ENCODE measurements around the gene UPF3A.
A peak's percentile ranks its signal among the peaks of the same experiment; 100 is the strongest.
"Not testable (repeated sequence)": the region's sequence is repeated elsewhere in the genome, so short reads cannot be mapped to it uniquely, and the experiment has no call there.

The UPF3A gene

DNA sequence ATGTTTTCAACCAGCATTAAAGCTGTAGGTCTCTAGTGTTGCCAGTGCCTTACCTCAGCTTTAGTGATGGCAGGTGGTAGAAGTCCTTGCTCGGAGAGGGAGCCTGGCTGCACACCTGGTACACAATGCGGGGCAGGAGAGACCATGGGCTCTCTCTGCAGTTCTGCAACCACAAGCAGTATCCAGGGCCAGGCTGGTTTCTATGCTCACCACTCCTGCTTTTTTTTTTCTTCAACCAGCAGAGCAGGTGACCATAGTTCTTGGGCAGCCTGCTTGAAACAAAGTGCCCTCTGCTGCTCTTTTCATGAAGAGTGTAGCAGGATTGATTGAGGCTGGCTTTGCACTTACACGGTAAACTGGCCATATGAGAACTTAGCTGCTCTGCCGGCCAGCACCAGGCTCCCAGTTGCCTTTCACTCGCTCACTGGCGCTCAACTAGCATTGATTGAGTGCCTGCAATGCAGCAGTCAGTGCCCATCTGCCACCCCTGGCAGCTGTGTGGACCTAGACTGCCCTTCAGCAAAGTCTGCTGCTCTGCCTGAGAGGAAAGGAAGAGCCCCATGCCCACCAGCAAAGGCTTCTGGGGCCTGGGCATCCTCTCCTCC, 28.5 kb downstream of the UPF3A start:
- no peak for DNase-seq

DNA sequence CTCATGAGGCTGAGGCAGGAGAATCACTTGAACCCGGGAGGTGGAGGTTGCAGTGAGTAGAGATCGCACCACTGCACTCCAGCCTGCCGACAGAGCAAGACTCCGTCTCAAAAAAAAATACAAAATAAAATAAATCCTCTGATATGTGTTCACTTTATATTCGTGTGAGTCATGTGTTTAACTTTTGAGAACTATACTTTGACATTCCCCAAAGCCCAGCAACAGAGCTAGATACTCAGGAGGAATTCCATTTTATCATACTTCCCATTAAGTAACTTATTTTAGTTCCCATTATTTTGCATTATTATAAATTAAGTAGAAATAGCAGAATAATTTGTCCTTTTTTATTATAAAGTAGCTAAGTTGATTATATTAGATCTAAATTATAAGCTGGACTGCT, 29.6 kb downstream of the UPF3A start:
- no peak for DNase-seq

DNA sequence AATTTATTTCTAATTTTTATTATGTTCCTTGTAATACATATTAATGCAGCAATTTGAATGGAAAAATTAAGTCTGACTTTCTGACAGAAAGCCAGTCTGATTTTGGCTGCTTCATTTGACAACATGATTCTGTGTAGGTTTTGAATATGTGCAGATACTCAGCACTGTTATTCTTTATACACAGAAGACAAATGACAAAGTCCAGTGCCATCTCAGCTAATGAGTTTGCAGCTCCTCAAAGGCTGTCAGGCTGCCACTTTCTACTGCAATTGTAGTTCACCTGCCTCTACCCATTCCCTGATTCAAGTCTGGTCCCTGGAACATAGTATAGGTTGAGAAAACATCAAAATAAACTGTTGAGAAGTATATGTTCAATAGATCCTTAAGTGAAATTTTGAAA, 30.0 kb downstream of the UPF3A start:
- no peak for DNase-seq

DNA sequence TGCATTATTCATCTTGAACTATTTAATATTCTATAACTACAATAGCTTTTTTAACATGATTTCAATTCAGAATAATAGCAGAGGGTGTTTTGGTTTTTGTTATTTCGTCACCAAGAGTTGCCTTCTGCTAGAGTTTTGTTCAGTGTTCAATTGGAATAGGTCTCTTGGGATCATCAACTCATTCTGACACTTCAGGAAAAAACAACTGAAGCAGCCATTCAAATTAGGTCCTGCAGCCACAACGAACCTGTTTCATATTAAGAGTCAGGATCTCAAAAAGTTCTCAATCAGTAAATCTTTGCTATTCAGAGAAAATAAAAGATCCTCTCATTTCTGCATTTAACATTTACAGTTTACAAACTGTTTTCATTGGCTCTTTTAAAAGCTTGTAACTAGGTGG, 30.5 kb downstream of the UPF3A start:
- no peak for DNase-seq

DNA sequence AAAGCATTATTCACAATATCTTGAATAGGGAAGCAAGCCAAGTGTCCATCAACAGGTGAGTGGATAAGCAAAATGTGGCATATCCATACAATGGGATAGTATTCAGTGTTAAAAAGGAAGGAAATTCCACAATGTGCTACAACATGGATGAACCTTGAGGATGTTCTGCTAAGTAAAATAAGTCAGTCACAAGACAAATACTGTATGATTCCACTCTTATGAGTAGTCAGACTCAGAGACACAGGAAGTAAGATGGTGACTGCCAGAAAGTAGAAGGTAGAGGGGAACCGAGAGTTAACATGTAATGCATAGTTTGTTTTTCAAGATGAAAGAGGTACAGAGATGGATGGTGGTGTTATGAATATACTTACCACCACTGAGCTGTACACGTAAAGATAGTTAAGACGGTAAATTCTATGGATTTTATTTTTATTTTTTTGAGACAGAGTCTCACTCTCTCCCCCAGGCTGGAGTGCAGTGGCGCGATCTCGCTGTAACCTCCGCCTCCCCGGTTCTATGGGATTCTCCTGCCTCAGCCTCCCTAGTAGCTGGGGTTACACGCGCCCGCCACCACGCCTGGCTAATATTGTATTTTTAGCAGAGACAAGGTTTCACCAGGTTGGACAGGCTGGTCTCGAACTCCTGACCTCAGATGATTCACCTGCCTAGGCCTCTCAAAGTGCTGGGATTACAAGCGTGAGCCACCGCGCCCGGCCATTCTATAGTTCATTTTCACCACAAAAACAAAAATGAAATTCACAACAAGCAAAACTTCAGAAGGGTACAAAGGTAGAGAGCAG, 31.9 kb downstream of the UPF3A start:
- DNase-seq, result no peak

DNA sequence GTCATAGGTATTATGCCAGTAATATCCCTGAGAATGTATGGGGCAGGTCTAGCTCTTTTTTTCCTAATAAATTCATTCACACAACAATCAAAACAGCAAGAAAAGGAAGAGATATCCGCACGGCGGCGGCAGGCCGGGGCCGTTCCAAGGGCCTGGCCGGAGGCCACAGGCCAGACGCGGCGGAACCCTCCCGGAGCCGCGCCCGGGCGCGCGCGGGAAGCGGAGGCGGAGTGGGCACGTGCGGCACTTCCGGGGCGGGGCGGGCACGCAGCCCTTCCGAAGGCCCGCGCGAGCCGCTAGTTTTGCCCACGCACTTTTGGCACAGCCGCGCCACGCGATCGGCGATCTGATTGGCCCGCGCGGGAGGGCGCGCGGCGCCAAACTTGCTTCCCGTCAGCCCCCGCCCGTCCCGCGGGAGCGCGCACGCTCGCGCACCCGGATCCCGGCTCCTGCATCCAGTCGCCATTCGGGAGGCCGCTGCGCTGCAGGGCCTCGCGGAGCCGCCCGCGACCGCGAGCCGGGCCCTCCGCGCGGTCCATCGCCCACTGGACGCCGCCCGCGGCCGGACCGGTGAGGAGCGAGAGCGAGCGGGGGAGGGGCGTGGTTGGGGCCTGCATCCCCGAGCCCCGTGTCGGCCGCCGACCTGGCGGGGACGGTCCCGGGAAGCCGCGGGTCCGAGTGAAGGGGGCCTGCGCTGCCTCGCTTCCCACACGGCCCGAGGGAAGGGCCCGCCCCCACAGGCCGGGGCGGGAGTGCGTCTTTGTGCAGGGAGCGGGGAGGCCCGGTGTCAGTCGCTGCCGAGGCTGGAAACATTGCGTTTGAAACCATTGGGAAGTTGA, 32.9 kb downstream of the UPF3A start, which contains the start of gene CHAMP1:
Gene CHAMP1 (plus strand): TSS at position 430 of the 839 bp plus-strand sequence. CDS start 9,340 bp downstream, outside the sequence.
- DNase-seq, result peak; percentile 85

DNA sequence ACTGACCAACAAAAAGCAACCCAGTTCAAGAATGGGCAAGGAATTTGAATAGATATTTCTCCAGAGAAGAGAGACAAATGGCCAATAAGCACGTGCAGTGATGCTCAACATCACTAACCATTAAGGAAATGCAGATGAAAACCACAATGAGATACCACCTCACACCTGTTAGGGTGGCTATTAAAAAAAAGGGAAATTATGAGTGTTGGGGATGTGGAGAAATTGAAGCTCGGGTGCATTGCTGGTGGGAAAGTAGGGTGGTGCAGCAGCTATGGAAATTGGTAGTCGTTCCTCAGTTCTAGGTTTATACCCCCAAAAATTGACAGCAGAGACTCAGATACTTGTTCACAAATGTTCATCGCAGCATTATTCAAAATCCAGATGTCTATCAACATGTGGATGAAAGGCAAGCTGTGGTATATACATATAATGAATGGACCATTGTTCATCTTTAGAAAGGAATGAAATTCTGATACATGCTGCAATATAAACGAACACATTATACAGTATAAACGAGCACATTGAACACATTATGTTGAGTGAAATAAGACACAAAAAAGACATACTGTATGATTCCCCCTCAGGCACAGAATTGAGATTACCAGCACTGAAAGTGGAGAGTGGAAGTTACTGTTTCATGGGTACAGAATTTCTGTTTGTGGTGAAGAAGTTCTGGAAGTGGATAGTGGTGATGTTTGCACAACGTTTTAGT, 33.8 kb downstream of the UPF3A start:
- DNase-seq, result no peak

DNA sequence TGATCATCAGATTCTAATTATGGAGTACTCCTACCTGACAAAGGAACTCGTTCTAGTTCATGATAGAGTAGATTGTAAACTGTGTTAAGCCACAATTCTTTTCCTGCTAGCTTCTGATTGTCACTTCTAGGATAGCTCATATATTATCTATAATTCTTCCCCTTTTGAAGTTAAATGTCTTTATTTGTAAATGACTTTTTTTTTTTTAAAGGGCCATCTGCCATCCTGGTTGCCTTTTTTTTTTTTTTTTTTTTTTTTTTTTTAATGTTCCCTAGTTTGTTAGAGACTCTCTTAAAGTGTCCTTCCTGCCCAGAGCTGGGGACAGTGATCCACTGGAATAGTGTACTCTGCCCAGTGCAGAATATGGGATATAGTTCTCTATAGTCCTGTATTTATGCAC, 37.2 kb downstream of the UPF3A start:
- DNase-seq, result no peak

DNA sequence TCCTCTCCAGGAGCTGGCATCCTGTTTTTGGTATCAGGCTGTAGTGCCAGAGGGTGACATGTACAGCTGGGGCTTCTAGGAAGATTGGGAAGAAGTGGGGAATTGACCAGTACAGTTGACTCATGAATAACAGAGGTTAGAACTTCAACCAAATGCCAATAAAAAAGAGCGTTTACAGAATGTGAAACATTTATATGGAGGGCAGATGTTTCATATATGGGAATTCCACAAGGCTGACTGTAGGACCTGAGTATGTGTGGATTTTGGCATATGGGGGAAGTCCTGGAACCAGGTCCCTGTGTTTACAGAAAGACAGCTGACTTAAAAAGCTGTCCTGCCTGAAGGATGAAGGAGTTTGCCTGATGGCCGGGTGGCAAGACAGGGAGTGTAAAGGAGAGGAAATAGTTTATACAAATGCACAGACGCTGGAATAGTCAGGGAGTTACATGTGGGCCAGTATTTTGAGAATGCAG, 38.1 kb downstream of the UPF3A start:
- no peak for DNase-seq

DNA sequence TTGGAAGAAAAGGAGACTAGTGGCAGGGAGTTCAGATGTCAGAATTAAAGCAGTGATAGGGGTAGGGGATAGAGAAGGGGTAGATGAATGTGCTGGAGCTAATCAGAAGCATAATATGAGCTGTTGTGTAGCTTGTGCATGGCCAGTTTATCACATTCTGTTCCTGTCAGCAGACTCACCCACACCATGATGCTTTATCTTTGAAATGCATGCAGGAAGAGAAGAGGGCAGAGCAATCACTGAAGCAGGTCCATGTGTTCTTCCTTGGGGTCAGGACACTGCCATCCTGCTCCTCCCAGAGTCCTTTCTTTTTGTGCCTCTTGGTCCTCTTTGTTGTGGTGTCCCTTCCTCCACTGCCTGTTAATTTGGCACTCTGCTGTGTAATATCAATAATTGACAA, 38.7 kb downstream of the UPF3A start:
- no peak for DNase-seq

DNA sequence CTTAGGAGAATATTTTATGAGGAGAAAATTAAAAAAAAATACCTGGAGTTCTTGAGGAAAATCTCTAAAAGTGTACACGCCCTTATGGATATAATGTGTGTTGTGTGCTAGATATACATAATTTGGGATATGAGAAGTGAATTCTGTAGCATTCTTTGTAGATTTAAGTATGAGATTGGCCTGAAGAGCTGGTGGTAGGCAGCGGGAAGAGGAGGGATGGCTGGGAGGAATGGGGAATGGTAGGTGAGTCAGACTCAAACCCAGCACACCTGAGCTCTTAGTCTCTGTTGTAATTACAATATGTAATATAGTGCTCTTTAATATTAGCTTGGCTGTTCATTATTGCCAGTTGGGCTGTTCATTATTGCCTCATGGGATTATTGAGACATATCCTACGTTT, 39.9 kb downstream of the UPF3A start:
- DNase-seq, result no peak

DNA sequence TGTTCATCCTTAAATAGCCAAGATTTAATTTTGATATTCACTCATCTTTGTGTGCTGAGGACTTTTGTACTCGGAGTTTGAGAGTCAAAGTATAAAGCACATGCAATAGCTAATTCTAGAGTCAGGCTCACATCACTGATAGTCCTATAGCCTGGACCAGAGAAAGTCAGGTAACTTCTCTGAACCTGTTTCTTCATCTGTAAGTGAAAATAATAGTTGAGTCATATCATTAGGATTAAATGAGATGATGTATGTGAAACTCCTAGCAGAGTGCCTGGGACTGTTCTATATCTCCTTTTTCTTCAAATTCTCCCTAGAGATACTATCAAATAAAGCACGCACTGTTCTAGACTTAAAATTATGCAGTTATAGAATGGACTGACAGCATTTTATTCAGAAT, 41.9 kb downstream of the UPF3A start:
- no peak for DNase-seq

DNA sequence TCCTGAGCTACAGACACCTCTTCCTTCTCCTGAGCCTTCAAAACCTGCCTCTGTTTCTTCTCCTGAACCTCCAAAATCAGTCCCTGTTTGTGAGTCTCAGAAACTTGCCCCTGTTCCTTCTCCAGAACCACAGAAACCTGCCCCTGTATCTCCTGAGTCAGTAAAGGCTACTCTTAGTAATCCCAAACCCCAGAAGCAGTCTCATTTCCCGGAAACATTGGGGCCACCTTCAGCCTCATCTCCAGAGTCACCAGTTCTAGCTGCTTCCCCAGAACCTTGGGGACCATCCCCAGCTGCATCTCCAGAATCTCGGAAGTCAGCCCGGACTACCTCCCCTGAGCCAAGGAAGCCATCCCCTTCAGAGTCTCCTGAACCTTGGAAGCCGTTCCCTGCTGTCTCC, 42.9 kb downstream of the UPF3A start:
- no peak for DNase-seq

DNA sequence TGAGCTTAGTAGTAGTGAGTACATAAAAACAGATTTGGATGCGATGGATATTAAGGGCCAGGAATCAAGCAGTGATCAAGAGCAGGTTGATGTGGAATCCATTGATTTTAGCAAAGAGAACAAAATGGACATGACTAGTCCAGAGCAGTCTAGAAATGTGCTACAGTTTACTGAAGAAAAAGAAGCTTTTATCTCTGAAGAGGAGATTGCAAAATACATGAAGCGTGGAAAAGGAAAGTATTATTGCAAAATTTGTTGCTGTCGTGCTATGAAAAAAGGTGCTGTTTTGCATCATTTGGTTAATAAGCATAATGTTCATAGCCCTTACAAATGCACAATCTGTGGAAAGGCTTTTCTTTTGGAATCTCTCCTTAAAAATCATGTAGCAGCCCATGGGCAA, 44.3 kb downstream of the UPF3A start:
- no peak for DNase-seq

DNA sequence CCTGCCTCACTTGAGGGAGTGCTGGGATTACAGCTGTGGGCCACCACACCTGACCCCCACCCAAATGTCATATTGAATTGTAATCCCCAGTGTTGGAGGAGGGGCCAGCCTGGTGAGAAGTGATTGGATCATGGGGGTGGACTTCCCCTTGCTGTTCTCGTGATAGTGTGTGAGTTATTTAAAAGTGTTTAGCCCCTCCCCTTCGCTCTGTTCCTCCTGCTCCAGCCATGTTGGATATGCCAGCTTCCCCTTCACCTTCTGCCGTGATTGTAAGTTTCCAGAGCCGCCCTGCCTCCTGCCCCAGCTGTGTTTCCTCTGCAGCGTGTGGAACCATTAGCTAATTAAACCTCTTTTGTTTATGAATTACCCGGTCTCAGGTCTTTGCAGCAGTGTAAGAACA, 46.6 kb downstream of the UPF3A start:
- no peak for DNase-seq

DNA sequence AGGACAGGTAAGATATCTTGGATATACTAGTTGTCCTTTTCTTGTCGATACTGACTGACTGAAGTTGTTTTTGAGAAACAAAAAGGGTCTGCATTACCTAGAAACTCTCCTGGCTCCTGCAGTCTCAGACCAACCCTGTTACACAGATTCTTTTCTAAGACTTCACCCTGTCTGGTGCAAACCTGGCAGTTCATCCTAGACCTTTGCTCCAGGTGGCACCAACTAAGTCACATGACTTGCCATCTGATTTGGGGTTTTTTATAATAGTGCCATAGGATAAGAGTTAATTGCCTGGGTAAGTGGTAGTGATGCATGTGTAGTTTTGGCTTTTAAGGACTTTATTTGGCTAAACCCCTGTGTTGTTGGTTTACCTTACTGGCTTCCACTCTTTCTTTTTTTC, 47.2 kb downstream of the UPF3A start:
- no peak for DNase-seq

DNA sequence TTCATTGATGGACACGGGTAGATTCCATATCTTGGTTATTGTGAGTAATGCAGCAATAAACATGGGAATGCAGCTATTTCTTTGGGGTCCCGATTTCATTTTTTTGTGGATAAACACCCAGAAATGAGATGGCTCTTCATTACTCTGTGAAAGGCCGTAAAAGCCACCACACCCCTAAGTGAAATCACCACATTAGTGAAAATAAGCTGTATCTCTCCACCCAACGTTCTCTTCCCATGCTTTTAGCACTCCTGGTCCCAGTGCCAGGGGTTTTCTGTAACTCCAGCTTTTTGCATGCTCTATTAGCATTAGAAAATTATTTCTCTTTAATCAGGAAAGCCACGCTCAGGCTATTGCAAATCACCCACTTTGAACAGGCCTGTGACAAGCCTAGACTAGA, 48.7 kb downstream of the UPF3A start:
- DNase-seq, result no peak

DNA sequence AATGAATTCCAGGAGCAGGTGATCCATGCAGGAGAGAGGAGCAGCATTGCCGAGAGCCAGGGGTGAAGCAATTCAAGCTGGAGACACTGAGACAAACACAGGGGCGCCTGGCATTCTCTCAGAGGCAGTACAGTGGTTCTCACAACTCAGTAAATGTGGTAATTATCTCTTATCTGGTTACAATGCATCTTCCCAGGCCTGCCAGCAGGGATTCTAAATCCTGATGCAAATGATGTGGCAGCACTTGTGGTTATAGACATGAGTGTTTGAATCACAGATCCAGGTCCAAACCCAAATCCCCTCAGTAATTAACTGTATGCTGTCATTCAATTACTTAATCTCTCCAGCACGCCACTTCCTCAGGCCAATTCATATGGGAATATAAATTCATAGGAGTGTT, 52.5 kb downstream of the UPF3A start:
- peak; percentile 63 for DNase-seq

DNA sequence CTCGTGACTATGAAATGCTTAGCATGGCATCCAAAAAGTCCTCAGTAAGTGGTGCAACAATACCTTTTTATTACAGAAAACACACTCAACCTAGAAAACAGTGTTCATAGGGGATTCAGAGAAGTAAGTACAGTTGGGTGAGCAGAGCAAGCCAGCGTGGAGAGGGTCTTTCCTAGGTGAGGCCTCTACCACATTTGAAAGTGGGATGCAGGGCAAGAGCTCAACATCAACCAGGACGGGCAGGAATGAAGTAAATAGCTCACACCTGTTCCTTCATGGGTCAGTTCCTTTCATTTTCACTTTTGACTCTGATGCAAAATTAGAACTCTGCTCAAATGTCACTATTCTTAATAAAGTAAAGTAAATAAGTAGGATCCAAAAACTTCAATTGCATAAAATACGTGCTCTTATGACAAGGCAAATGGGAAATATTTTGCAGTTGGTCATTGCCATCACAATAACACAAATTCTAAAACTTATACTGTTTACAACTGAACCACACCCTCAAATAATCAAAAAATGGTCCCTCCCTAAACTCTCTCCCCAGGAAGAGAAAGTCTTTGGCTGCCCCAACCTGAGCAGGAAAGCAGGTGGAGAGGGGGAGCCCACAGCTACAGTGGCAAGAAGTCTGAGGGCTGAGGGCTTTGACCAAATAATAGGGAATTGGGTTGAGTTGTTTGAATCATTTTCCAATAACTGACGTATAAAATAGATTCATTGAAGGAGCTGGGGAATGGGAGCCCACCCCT, 53.1 kb downstream of the UPF3A start:
- DNase-seq, result no peak

DNA sequence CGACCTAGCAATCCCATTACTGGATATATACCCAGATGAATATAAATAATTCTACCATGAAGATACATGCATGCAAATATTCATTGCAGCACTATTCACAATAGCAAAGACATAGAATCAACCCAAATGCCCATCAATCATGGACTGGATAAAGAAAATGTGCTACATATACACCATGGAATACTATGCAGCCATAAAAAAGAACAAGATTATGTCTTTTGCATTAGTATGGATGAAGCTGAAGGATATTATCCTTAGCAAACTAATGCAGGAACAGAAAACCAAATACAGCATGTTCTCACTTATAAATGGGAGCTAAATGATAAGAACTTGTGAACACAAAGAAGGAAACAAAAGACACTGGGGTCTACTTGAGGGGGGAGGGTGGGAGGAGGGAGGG, 55.1 kb downstream of the UPF3A start:
- not testable (repeated sequence) for DNase-seq

DNA sequence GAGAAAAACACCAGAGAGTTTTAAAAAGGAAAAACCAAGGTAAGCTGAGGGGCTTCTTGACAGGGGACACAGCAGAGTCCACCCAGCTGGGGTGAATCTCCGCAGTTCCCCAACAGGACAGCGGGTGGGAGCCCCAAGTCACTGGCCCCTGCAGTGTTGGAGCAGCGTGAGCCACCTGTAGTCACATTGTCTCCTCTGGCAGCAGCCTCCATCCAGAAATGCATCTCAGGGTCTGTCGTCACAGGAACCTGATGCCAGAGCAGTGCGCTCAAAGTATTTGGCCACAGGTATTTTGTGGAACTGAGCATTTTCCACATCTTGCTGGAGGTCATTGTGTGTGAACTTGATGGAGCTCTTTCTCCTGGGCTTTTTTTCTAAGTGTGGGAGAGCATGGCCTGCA, 57.6 kb downstream of the UPF3A start:
- DNase-seq, result no peak

DNA sequence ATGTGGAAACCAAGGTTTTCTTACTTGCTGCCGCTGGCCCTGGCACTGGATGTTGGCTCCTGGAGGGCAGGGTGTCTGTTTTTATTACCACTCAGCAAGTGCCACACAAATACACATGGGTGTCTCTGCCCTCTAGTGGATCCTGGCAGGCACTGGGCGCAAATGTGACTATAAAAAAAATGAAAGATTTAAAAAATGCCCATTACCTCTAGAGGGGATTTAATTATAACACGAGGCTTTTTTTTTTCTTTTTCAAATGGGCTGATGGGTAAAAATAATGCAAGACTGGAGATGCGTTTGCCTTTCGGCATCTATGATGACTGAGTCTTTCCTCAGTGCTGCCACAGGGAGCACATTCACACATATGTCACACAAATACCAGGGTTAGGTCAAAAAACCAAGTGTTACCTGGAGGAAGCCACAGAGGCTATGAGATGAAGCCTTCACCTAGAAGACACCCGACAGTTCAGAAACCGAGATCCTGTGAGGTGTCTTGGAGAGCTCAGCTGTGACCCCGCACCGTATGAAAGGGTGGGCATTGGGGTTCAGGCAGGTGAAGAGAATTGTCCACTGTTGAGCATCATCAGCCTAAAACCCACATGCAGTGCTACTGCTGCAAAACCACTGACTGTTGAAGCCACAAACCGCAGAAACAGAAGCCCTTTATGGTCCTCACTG, 58.6 kb downstream of the UPF3A start:
- DNase-seq, result no peak

Measured in NCI-H1048 (cell line).